Natural killer cell treated with Interleukin-12 subunit alpha and Interleukin-12 subunit beta and Interleukin-15 and Interleukin-18, amount 100 ng/mL, for 72 hours (primary cell): ENCODE data around the gene RBPMS2. TPM values are rescaled to one million over a fixed set of nuclear protein-coding genes. Genes with fewer than 3 reads are reported as not detected.
"Not testable (repeated sequence)": the region's sequence is repeated elsewhere in the genome, so short reads cannot be mapped to it uniquely, and the experiment has no call there.

Experiments used
- ATAC-seq, 2 donors: fragments of 150-1000 bp; cut with Tn5 transposase in 1 of 2; sonication (Bioruptor Pico), chemical (Tn5 transposase) in 1 of 2; 2 replicates each; pipeline ENCODE4 v1.10.0; 2021
- DNase-seq: peaks from one replicate; pipeline ENCODE4 v3.0.0; 2022; ENCODE audit warnings: low spot score
- H3K27ac Mint-ChIP-seq, 2 donors: 1 replicate in 1 of 2; 2 replicates in 1 of 2; pipeline ENCODE4 v1.8.0; 2022; ENCODE audit warnings: mixed read lengths in 2 of 2, mild to moderate bottlenecking in 1 of 2, moderate library complexity in 1 of 2
- H3K27me3 Mint-ChIP-seq, 2 donors: 1 replicate in 1 of 2; 2 replicates in 1 of 2; pipeline ENCODE4 v1.8.0; 2022; ENCODE audit warnings: mixed read lengths in 2 of 2
- H3K36me3 Mint-ChIP-seq: one replicate; pipeline ENCODE4 v1.8.0; 2022; ENCODE audit warnings: mixed read lengths
- H3K4me1 Mint-ChIP-seq, 2 donors: 1 replicate in 1 of 2; 2 replicates in 1 of 2; pipeline ENCODE4 v1.8.0; 2022; ENCODE audit warnings: low read depth in 2 of 2, mixed read lengths in 2 of 2, mild to moderate bottlenecking in 1 of 2
- H3K4me3 Mint-ChIP-seq: one replicate; pipeline ENCODE4 v1.8.0; 2022; ENCODE audit warnings: mixed read lengths
- H3K9me3 Mint-ChIP-seq: 2 replicates; pipeline ENCODE4 v1.8.0; 2022; ENCODE audit warnings: mixed read lengths
- total RNA-seq, 2 donors: library from RNA; stranded (reverse); gene quantifications; one replicate each; pipeline ENCODE4 v1.2.3, GENCODE V29; 2022

The RBPMS2 gene
- total RNA-seq, result 1 to 10 TPM in 1 of 2 donors, under 1 TPM in 1; 0.33 to 1.7 TPM

- H3K36me3 Mint-ChIP-seq, result no peaks in the 10 kb centered on the region
- H3K27me3 Mint-ChIP-seq, result peaks cover 3 to 7% of the 10 kb centered on the region in 2 donors
- H3K4me1 Mint-ChIP-seq, result peaks cover 7 to 12% of the 10 kb centered on the region in 2 donors
- DNase-seq (no peak), ATAC-seq (peak; percentile 57 to 77)
- H3K9me3 Mint-ChIP-seq, result no peaks in the 10 kb centered on the region
- H3K4me3 Mint-ChIP-seq, result peak within 1 kb of the TSS; percentile 77
- H3K27ac Mint-ChIP-seq, result peak within 1 kb of the TSS in 1 of 2 donors; percentile 60
Observed at GRCh38 chr15:64775551-64776401, at the start of gene RBPMS2. TSS of gene RBPMS2 (minus strand) at chr15:64775589. CDS start at chr15:64775319, 270 bp downstream.

GRCh38 chr15:64824929-64825430 is 49.6 kb upstream of the RBPMS2 start:
- DNase-seq, result no peak
- no peaks in the 10 kb centered on the region for H3K36me3 Mint-ChIP-seq
- H3K4me3 Mint-ChIP-seq, result peak overlapping the region; percentile 94
- no peaks in the 10 kb centered on the region for H3K27me3 Mint-ChIP-seq
- H3K27ac Mint-ChIP-seq, result peak overlapping the region; percentile 69 to 82
- no peak for ATAC-seq
- peaks cover 35 to 39% of the 10 kb centered on the region in 2 donors for H3K4me1 Mint-ChIP-seq
- H3K9me3 Mint-ChIP-seq, result no peaks in the 10 kb centered on the region

GRCh38 chr15:64816452-64816851 is 41.1 kb upstream of the RBPMS2 start:
- no peak for ATAC-seq
- peaks cover 0 to 9% of the 10 kb centered on the region in 2 donors for H3K4me1 Mint-ChIP-seq
- no peak for DNase-seq
- H3K27me3 Mint-ChIP-seq, result no peaks in the 10 kb centered on the region
- no peaks in the 10 kb centered on the region for H3K9me3 Mint-ChIP-seq
- no peak overlapping the region for H3K4me3 Mint-ChIP-seq
- peak overlapping the region in 1 of 2 donors; percentile 52 for H3K27ac Mint-ChIP-seq
- H3K36me3 Mint-ChIP-seq, result no peaks in the 10 kb centered on the region

GRCh38 chr15:64814965-64815364 is 39.6 kb upstream of the RBPMS2 start:
- not testable (repeated sequence) for H3K4me3 Mint-ChIP-seq, H3K27ac Mint-ChIP-seq, H3K36me3 Mint-ChIP-seq, H3K9me3 Mint-ChIP-seq, ATAC-seq, H3K27me3 Mint-ChIP-seq, H3K4me1 Mint-ChIP-seq, DNase-seq

- H3K27ac Mint-ChIP-seq, H3K36me3 Mint-ChIP-seq, ATAC-seq, DNase-seq, H3K9me3 Mint-ChIP-seq, H3K4me3 Mint-ChIP-seq, H3K27me3 Mint-ChIP-seq: not testable (repeated sequence)
- H3K4me1 Mint-ChIP-seq, result peaks cover 0 to 11% of the 10 kb centered on the region in 2 donors
Observed at GRCh38 chr15:64814283-64814682, 38.9 kb upstream of the RBPMS2 start.

GRCh38 chr15:64813075-64813474 is 37.7 kb upstream of the RBPMS2 start:
- DNase-seq (no peak), ATAC-seq (no peak)
- H3K27me3 Mint-ChIP-seq, result no peaks in the 10 kb centered on the region
- no peaks in the 10 kb centered on the region for H3K9me3 Mint-ChIP-seq
- no peak overlapping the region for H3K4me3 Mint-ChIP-seq
- no peaks in the 10 kb centered on the region for H3K36me3 Mint-ChIP-seq
- H3K27ac Mint-ChIP-seq, result no peak overlapping the region
- H3K4me1 Mint-ChIP-seq, result peaks cover 0 to 11% of the 10 kb centered on the region in 2 donors

- H3K4me1 Mint-ChIP-seq, result peaks cover 0 to 11% of the 10 kb centered on the region in 2 donors
- H3K9me3 Mint-ChIP-seq, result no peaks in the 10 kb centered on the region
- no peaks in the 10 kb centered on the region for H3K27me3 Mint-ChIP-seq
- H3K27ac Mint-ChIP-seq, result no peak overlapping the region
- H3K36me3 Mint-ChIP-seq, result no peaks in the 10 kb centered on the region
- no peak for ATAC-seq
- no peak for DNase-seq
- H3K4me3 Mint-ChIP-seq, result no peak overlapping the region
Observed at GRCh38 chr15:64810497-64811326, 35.3 kb upstream of the RBPMS2 start.

- ATAC-seq, result peak; percentile 66 to 81
Observed at GRCh38 chr15:64809649-64810496, 34.5 kb upstream of the RBPMS2 start.

GRCh38 chr15:64808785-64809453 is 33.5 kb upstream of the RBPMS2 start:
- no peak for DNase-seq
- peaks cover 0 to 4% of the 10 kb centered on the region in 2 donors for H3K4me1 Mint-ChIP-seq
- no peak overlapping the region for H3K27ac Mint-ChIP-seq
- H3K9me3 Mint-ChIP-seq, result no peaks in the 10 kb centered on the region
- H3K4me3 Mint-ChIP-seq, result no peak overlapping the region
- ATAC-seq, result no peak
- H3K27me3 Mint-ChIP-seq, result no peaks in the 10 kb centered on the region
- no peaks in the 10 kb centered on the region for H3K36me3 Mint-ChIP-seq

More at GRCh38 chr15:64809649-64810496, 34.5 kb upstream of the RBPMS2 start:
- Mint-ChIP-seq H3K9me3 (no peaks in the 10 kb centered on the region), H3K27ac (no peak overlapping the region), H3K27me3 (no peaks in the 10 kb centered on the region), H3K4me3 (no peak overlapping the region), H3K4me1 (peaks cover 0 to 7% of the 10 kb centered on the region in 2 donors), H3K36me3 (no peaks in the 10 kb centered on the region)
- DNase-seq, result peak; percentile 79

- ATAC-seq, result no peak
- no peak overlapping the region for H3K4me3 Mint-ChIP-seq
- no peaks in the 10 kb centered on the region for H3K27me3 Mint-ChIP-seq
- H3K9me3 Mint-ChIP-seq, result no peaks in the 10 kb centered on the region
- no peak for DNase-seq
- peaks cover 0 to 4% of the 10 kb centered on the region in 2 donors for H3K4me1 Mint-ChIP-seq
- no peaks in the 10 kb centered on the region for H3K36me3 Mint-ChIP-seq
- no peak overlapping the region for H3K27ac Mint-ChIP-seq
Observed at GRCh38 chr15:64807751-64808222, 32.4 kb upstream of the RBPMS2 start.

GRCh38 chr15:64807051-64807749 is 31.8 kb upstream of the RBPMS2 start:
- H3K4me1 Mint-ChIP-seq, result peaks cover 0 to 4% of the 10 kb centered on the region in 2 donors
- H3K36me3 Mint-ChIP-seq, result no peaks in the 10 kb centered on the region
- no peak overlapping the region for H3K27ac Mint-ChIP-seq
- ATAC-seq (peak in 1 of 2 donors; percentile 16), DNase-seq (no peak)
- H3K9me3 Mint-ChIP-seq, result no peaks in the 10 kb centered on the region
- no peaks in the 10 kb centered on the region for H3K27me3 Mint-ChIP-seq
- H3K4me3 Mint-ChIP-seq, result no peak overlapping the region

- H3K27ac Mint-ChIP-seq, result no peak overlapping the region
- H3K4me1 Mint-ChIP-seq, result peaks cover 0 to 4% of the 10 kb centered on the region in 2 donors
Observed at GRCh38 chr15:64806509-64806908, 31.1 kb upstream of the RBPMS2 start.

More at GRCh38 chr15:64806509-64806908, 31.1 kb upstream of the RBPMS2 start:
- Mint-ChIP-seq H3K36me3 (no peaks in the 10 kb centered on the region), H3K27me3 (no peaks in the 10 kb centered on the region), H3K9me3 (no peaks in the 10 kb centered on the region), H3K4me3 (no peak overlapping the region)
- DNase-seq, result no peak
- ATAC-seq, result no peak
